Uterus (tissue), 4 donors: Measurements from ENCODE around the gene TMEM171. TPM values are rescaled to one million over a fixed set of nuclear protein-coding genes. Genes with fewer than 3 reads are reported as not detected.

ENCODE experiments used
- DNase-seq, 2 donors: peaks; one replicate each; pipeline ENCODE4 v3.0.0-alpha.2; 2019 to 2020
- H3K27ac ChIP-seq, 2 donors: fragments of 200-600 bp; sonication (generic); 1 replicate in 1 of 2; 2 replicates in 1 of 2; pipeline ENCODE4 v1.5.1; 2016 to 2018
- H3K27me3 ChIP-seq, 2 donors: fragments of 200-600 bp; sonication (generic); one replicate each; pipeline ENCODE4 v1.5.1; 2018 to 2019; ENCODE audit warnings: control low read depth in 1 of 2
- H3K36me3 ChIP-seq, 2 donors: fragments of 200-600 bp; sonication (generic); one replicate each; pipeline ENCODE4 v1.5.1; 2019; ENCODE audit warnings: control low read depth in 1 of 2
- H3K4me1 ChIP-seq, 2 donors: fragments of 200-600 bp; sonication (generic); one replicate each; pipeline ENCODE4 v1.5.1; 2018 to 2019; ENCODE audit warnings: control low read depth in 1 of 2
- H3K4me3 ChIP-seq, 2 donors: fragments of 200-600 bp; sonication (generic); 1 replicate in 1 of 2; 2 replicates in 1 of 2; pipeline ENCODE4 v1.5.1; 2018 to 2019; ENCODE audit warnings: mild to moderate bottlenecking in 1 of 2
- H3K9me3 ChIP-seq, 2 donors: fragments of 200-600 bp; sonication (generic); one replicate each; pipeline ENCODE4 v1.5.1; 2019; ENCODE audit warnings: control low read depth in 1 of 2
- CTCF ChIP-seq, 4 experiments: fragments of 200-600 bp in 2 of 4; fragments of 450-650 bp in 2 of 4; sonication (generic) in 2 of 4; IDR thresholded peaks; one replicate each; pipeline ENCODE4 v1.5.1; 2016 to 2019; ENCODE audit warnings: antibody characterized with exemption in 4 of 4, mild to moderate bottlenecking in 2 of 4, moderate library complexity in 1 of 4
- POLR2A ChIP-seq, 2 donors: fragments of 450-650 bp; IDR thresholded peaks; one replicate each; pipeline ENCODE4 v1.6.1; 2016; ENCODE audit warnings: antibody characterized with exemption in 2 of 2, mild to moderate bottlenecking in 1 of 2, moderate library complexity in 1 of 2
- intact Hi-C: fragments of 100-400 bp; cut with DNase I; formaldehyde crosslinking; loops from one replicate; pipeline ENCODE4 v1.15.1; 2023; ENCODE audit warnings: low total_unique reads
- total RNA-seq, 4 donors: library from RNA; depleted of rRNA in 3 of 4; stranded (reverse); fragments of >200 nt in 3 of 4; gene quantifications; one replicate each; pipeline versions ENCODE4 v1.1.0 to v1.2.4, GENCODE V29; 2014 to 2023
- donor health status: DM: yes; HTN: yes; CAD: no.

The TMEM171 gene
- total RNA-seq, 4 donors from 2014 or later, result not detected

GRCh38 chr5:73140801-73141200, 20.4 kb downstream of the TMEM171 start:
- Histone ChIP-seq H3K36me3 (no peaks in the 10 kb centered on the region), H3K4me1 (no peaks in the 10 kb centered on the region), H3K27ac (no peak overlapping the region), H3K9me3 (no peaks in the 10 kb centered on the region), H3K27me3 (no peaks in the 10 kb centered on the region), H3K4me3 (no peak overlapping the region)
- DNase-seq, result no peak
- TF ChIP-seq POLR2A (IDR thresholded peaks at IDR 0.05), result no peak
- TF ChIP-seq CTCF (IDR thresholded peaks at IDR 0.05), result no peak
- intact Hi-C loops, result no loop called here

- no peak for DNase-seq
These were observed 21.7 kb downstream of the TMEM171 start for GRCh38 chr5:73142035-73142434.

GRCh38 chr5:73143716-73144115, 23.3 kb downstream of the TMEM171 start:
- Histone ChIP-seq H3K27ac (no peak overlapping the region), H3K9me3 (no peaks in the 10 kb centered on the region), H3K27me3 (no peaks in the 10 kb centered on the region), H3K36me3 (no peaks in the 10 kb centered on the region), H3K4me3 (no peak overlapping the region), H3K4me1 (no peaks in the 10 kb centered on the region)
- DNase-seq, result no peak
- intact Hi-C loops, result no loop called here
- TF ChIP-seq CTCF (IDR thresholded peaks at IDR 0.05) (no peak), POLR2A (IDR thresholded peaks at IDR 0.05) (no peak)

More at GRCh38 chr5:73142035-73142434, 21.7 kb downstream of the TMEM171 start:
- Histone ChIP-seq H3K27ac (no peak overlapping the region), H3K9me3 (no peaks in the 10 kb centered on the region), H3K36me3 (no peaks in the 10 kb centered on the region), H3K27me3 (no peaks in the 10 kb centered on the region), H3K4me3 (no peak overlapping the region), H3K4me1 (no peaks in the 10 kb centered on the region)
- intact Hi-C loops, result no loop called here
- TF ChIP-seq POLR2A (IDR thresholded peaks at IDR 0.05) (no peak), CTCF (IDR thresholded peaks at IDR 0.05) (no peak)

GRCh38 chr5:73149540-73149939, 29.2 kb downstream of the TMEM171 start:
- H3K27ac ChIP-seq, result no peak overlapping the region
- no peaks in the 10 kb centered on the region for H3K4me1 ChIP-seq
- TF ChIP-seq POLR2A (IDR thresholded peaks at IDR 0.05), result no peak
- TF ChIP-seq CTCF (IDR thresholded peaks at IDR 0.05), result no peak
- H3K27me3 ChIP-seq, result no peaks in the 10 kb centered on the region
- H3K36me3 ChIP-seq, result no peaks in the 10 kb centered on the region
- no peaks in the 10 kb centered on the region for H3K9me3 ChIP-seq
- intact Hi-C loops, result no loop called here
- no peak for DNase-seq
- no peak overlapping the region for H3K4me3 ChIP-seq

- H3K4me1 ChIP-seq, result no peaks in the 10 kb centered on the region
- H3K27ac ChIP-seq, result no peak overlapping the region
- TF ChIP-seq CTCF (IDR thresholded peaks at IDR 0.05) (no peak), POLR2A (IDR thresholded peaks at IDR 0.05) (no peak)
- H3K27me3 ChIP-seq, result no peaks in the 10 kb centered on the region
- no peak for DNase-seq
- no peak overlapping the region for H3K4me3 ChIP-seq
- H3K9me3 ChIP-seq, result no peaks in the 10 kb centered on the region
- intact Hi-C loops, result no loop called here
- H3K36me3 ChIP-seq, result no peaks in the 10 kb centered on the region
These were observed 30.5 kb downstream of the TMEM171 start for GRCh38 chr5:73150876-73151275.
